Vagina (tissue), 2 donors: ENCODE data around the gene ING2.

Experiments used
- CTCF ChIP-seq, 3 experiments: fragments of 450-650 bp in 2 of 3; fragments of 200-600 bp in 1 of 3; sonication (generic) in 1 of 3; IDR thresholded peaks; one replicate each; pipeline ENCODE4 v1.5.1; 2017 to 2019; ENCODE audit warnings: antibody characterized with exemption in 3 of 3, mild to moderate bottlenecking in 2 of 3, moderate library complexity in 2 of 3
- POLR2A ChIP-seq, 2 donors: fragments of 450-650 bp; IDR thresholded peaks; one replicate each; pipeline ENCODE4 v1.6.1; 2017; ENCODE audit warnings: antibody characterized with exemption in 2 of 2, mild to moderate bottlenecking in 2 of 2, moderate library complexity in 2 of 2

GRCh38 chr4:183499389-183499788 is 5.5 kb upstream of the ING2 start:
- TF ChIP-seq CTCF (IDR thresholded peaks at IDR 0.05): no peak
- TF ChIP-seq POLR2A (IDR thresholded peaks at IDR 0.05): no peak
